Keratinocyte (primary cell): ENCODE measurements around the gene TMEM187. TPM values are rescaled to one million over a fixed set of nuclear protein-coding genes. Genes with fewer than 3 reads are reported as not detected.

ENCODE experiments used
- DNase-seq: peaks from one replicate; pipeline ENCODE4 v3.0.0-alpha.2; 2011; ENCODE audit warnings: low read depth, missing footprints, low spot score
- FAIRE-seq: peaks from 2 replicates; lab custom pipeline; 2011; peaks lifted over from hg19 to GRCh38; lab: Jason Lieb, UNC
- H2AFZ ChIP-seq: 2 replicates; pipeline ENCODE4 v1.6.0; 2012; ENCODE audit warnings: low read length, control low read depth, inconsistent platforms; ENCODE audit not compliant: control insufficient read depth
- H3K27ac ChIP-seq: 2 replicates; pipeline ENCODE4 v1.5.1; 2011; ENCODE audit warnings: low read length; ENCODE audit not compliant: control insufficient read depth, insufficient read depth
- H3K27me3 ChIP-seq: 3 replicates; pipeline ENCODE4 v1.6.0; 2011; ENCODE audit warnings: low read length; ENCODE audit not compliant: control insufficient read depth, insufficient read depth; ENCODE audit errors: extremely low read depth
- H3K36me3 ChIP-seq, 2 experiments: 2 replicates in 1 of 2; 3 replicates in 1 of 2; pipeline ENCODE4 v1.5.1; 2011; ENCODE audit warnings: low read length in 2 of 2, mild to moderate bottlenecking in 1 of 2; ENCODE audit not compliant: control insufficient read depth in 2 of 2, insufficient read depth in 2 of 2; ENCODE audit errors: extremely low read depth in 1 of 2
- H3K4me1 ChIP-seq: 3 replicates; pipeline ENCODE4 v1.5.1; 2011; ENCODE audit warnings: low read length; ENCODE audit not compliant: control insufficient read depth, insufficient read depth; ENCODE audit errors: extremely low read depth
- H3K4me2 ChIP-seq: 3 replicates; pipeline ENCODE4 v1.6.0; 2011; ENCODE audit warnings: low read depth, low read length; ENCODE audit not compliant: control insufficient read depth, insufficient read depth; ENCODE audit errors: extremely low read depth
- H3K4me3 ChIP-seq, 3 experiments: fragments of 200-600 bp in 1 of 3; sonication (generic) in 1 of 3; 2 replicates in 2 of 3; 3 replicates in 1 of 3; pipeline ENCODE4 v1.5.1; 2011 to 2016; ENCODE audit warnings: low read length in 3 of 3, mild to moderate bottlenecking in 3 of 3, control low read depth in 2 of 3, inconsistent platforms in 1 of 3, low read depth in 1 of 3, mixed read lengths in 1 of 3, mixed run types in 1 of 3, moderate library complexity in 1 of 3; ENCODE audit not compliant: control insufficient read depth in 2 of 3, insufficient read depth in 2 of 3; ENCODE audit errors: extremely low read depth in 1 of 3
- H3K79me2 ChIP-seq: 2 replicates; pipeline ENCODE4 v1.6.0; 2012; ENCODE audit warnings: low read length; ENCODE audit not compliant: control insufficient read depth, insufficient read depth
- H3K9ac ChIP-seq: 3 replicates; pipeline ENCODE4 v1.6.0; 2011; ENCODE audit warnings: low read length; ENCODE audit not compliant: control insufficient read depth, insufficient read depth; ENCODE audit errors: extremely low read depth
- H3K9me1 ChIP-seq: 3 replicates; pipeline ENCODE4 v1.6.0; 2011; ENCODE audit warnings: low read length; ENCODE audit not compliant: control insufficient read depth, insufficient read depth; ENCODE audit errors: extremely low read depth
- H3K9me3 ChIP-seq: 2 replicates; pipeline ENCODE4 v1.5.1; 2012; ENCODE audit warnings: low read depth, low read length; ENCODE audit not compliant: control insufficient read depth
- H4K20me1 ChIP-seq: 3 replicates; pipeline ENCODE4 v1.6.0; 2011; ENCODE audit warnings: low read length; ENCODE audit not compliant: control insufficient read depth, insufficient read depth; ENCODE audit errors: extremely low read depth
- CTCF ChIP-seq, 3 experiments: IDR thresholded peaks in 1 of 3; conservative IDR thresholded peaks in 1 of 3; optimal IDR thresholded peaks in 1 of 3; 2 replicates in 2 of 3; 3 replicates in 1 of 3; pipeline versions ENCODE3 to v1.5.1; 2011; ENCODE audit warnings: low read length in 3 of 3, mild to moderate bottlenecking in 3 of 3, moderate library complexity in 2 of 3, control low read depth in 1 of 3, inconsistent platforms in 1 of 3; ENCODE audit not compliant: insufficient read depth in 2 of 3; ENCODE audit errors: extremely low read depth in 1 of 3
- EZH2 ChIP-seq: IDR thresholded peaks from one replicate; pipeline ENCODE4 v1.6.1; 2012; ENCODE audit warnings: inconsistent platforms, mild to moderate bottlenecking, low read length, moderate library complexity
- dilution Hi-C: fragments of 300-500 bp; cut with MboI; formaldehyde crosslinking; loops from one replicate; pipeline ENCODE4 v1.7.0; 2020; ENCODE audit warnings: low sequenced_read_pairs; ENCODE audit not compliant: extremely low pct_ligation_motif_present
- polyA plus RNA-seq, 5 experiments: library from polyadenylated mRNA; depleted of rRNA in 3 of 5; stranded (reverse) in 3 of 5; stranded (forward) in 1 of 5; unstranded in 1 of 5; fragments of >200 nt; gene quantifications; 1 replicate in 1 of 5; 2 replicates in 3 of 5; 3 replicates in 1 of 5; pipeline versions ENCODE4 v1.2.1 to v1.2.3, GENCODE V29; 2011 to 2012; ENCODE audit warnings: missing spikeins in 2 of 5, low read depth in 1 of 5, low replicate concordance in 1 of 5

Gene TMEM187
- polyA plus RNA-seq, 1 donor (not counting 4 experiments of a cell fraction or from before 2014, with no cell fraction given): 6.6 TPM

- peak overlapping the region; percentile 84 for H3K9ac ChIP-seq
- peaks cover 6 to 9% of the 10 kb centered on the region in 2 experiments for H3K36me3 ChIP-seq
- DNase-seq: peak; percentile 84
- dilution Hi-C loops: no loop called here
- H3K4me1 ChIP-seq: peaks cover 11% of the 10 kb centered on the region
- peaks cover 13% of the 10 kb centered on the region for H3K79me2 ChIP-seq
- TF ChIP-seq CTCF (optimal IDR thresholded peaks at IDR 0.05 in 1 of 3, IDR thresholded peaks at IDR 0.05 in 1 of 3, conservative IDR thresholded peaks at IDR 0.05 in 1 of 3; ENCODE audit: extremely low read depth in 1 of 3, insufficient read depth in 2 of 3, low read length in 3 of 3) (no peak), EZH2 (no peak)
- no peaks in the 10 kb centered on the region for H3K9me3 ChIP-seq
- no peak overlapping the region for H2AFZ ChIP-seq
- H3K4me2 ChIP-seq: peak overlapping the region; percentile 88
- H3K27me3 ChIP-seq: no peaks in the 10 kb centered on the region
- peak; percentile 9 for FAIRE-seq
- peak overlapping the region; percentile 78 for H3K27ac ChIP-seq
- H4K20me1 ChIP-seq: no peaks in the 10 kb centered on the region
- H3K4me3 ChIP-seq: peak overlapping the region; percentile 41 to 79 (median 62)
- H3K9me1 ChIP-seq: no peaks in the 10 kb centered on the region
These were observed 44.4 kb upstream of the TMEM187 start for GRCh38 chrX:153927922-153928760.

- H3K27me3 ChIP-seq: no peaks in the 10 kb centered on the region
- peak overlapping the region; percentile 14 for H3K27ac ChIP-seq
- peaks cover 12% of the 10 kb centered on the region for H3K4me1 ChIP-seq
- no peaks in the 10 kb centered on the region for H3K9me1 ChIP-seq
- H3K36me3 ChIP-seq: peaks cover 6 to 9% of the 10 kb centered on the region in 2 experiments
- H3K4me3 ChIP-seq: no peak overlapping the region
- H3K9me3 ChIP-seq: no peaks in the 10 kb centered on the region
- FAIRE-seq (no peak), DNase-seq (no peak)
- H4K20me1 ChIP-seq: no peaks in the 10 kb centered on the region
- TF ChIP-seq CTCF (optimal IDR thresholded peaks at IDR 0.05 in 1 of 3, IDR thresholded peaks at IDR 0.05 in 1 of 3, conservative IDR thresholded peaks at IDR 0.05 in 1 of 3; ENCODE audit: extremely low read depth in 1 of 3, insufficient read depth in 2 of 3, low read length in 3 of 3) (no peak), EZH2 (no peak)
- dilution Hi-C loops: no loop called here
- H3K79me2 ChIP-seq: peaks cover 18% of the 10 kb centered on the region
- H3K9ac ChIP-seq: no peak overlapping the region
- H3K4me2 ChIP-seq: no peak overlapping the region
- no peak overlapping the region for H2AFZ ChIP-seq
These were observed 43.7 kb upstream of the TMEM187 start for GRCh38 chrX:153928846-153929245.
